ENCODE data around the gene ETNK2. TPM values are rescaled to one million over a fixed set of nuclear protein-coding genes. Genes with fewer than 3 reads are reported as not detected.

The ETNK2 gene
- polyA plus RNA-seq, 3 donors, result not detected

- H3K27ac ChIP-seq (ENCODE audit: low read depth in 1 of 2, low read length in 2 of 2), result no peak overlapping the region
- H3K9ac ChIP-seq (ENCODE audit: insufficient read depth, low read length, poor library complexity, severe bottlenecking), result no peak overlapping the region
- DNase-seq, result no peak
- Mint-ChIP-seq H3K27me3 (ENCODE audit: low read depth in 3 of 3) (peaks cover 3 to 15% (median 7%) of the 10 kb centered on the region in 3 donors), H3K36me3 (no peaks in the 10 kb centered on the region), H3K4me1 (peaks cover 3% of the 10 kb centered on the region), H3K4me3 (no peak overlapping the region), H3K27ac (no peak overlapping the region), H3K9me3 (no peaks in the 10 kb centered on the region)
- H3K4me1 ChIP-seq (ENCODE audit: control insufficient read depth in 1 of 2, insufficient read depth in 2 of 2, low read length in 2 of 2), result no peaks in the 10 kb centered on the region
- no peak overlapping the region for H3K4me2 ChIP-seq (replicated peaks; ENCODE audit: extremely low read depth, low read length, poor library complexity, severe bottlenecking)
- WGBS (ENCODE audit: insufficient coverage), result 79% methylated on average over 10 of the region's 14 CpGs
- intact Hi-C loops (cut with micrococcal nuclease), result loop anchor here (1.0 to 5.0 kb wide), 4 partner anchors 43 to 205 kb away; no protein-coding TSS in a partner anchor
- no peaks in the 10 kb centered on the region for H4K20me1 ChIP-seq (ENCODE audit: insufficient read depth, low read length)
- no peaks in the 10 kb centered on the region for H3K27me3 ChIP-seq (ENCODE audit: control insufficient read depth in 2 of 2, insufficient read depth in 2 of 2, low read length in 2 of 2)
- no peak overlapping the region for H2AFZ ChIP-seq (ENCODE audit: insufficient read depth, low read depth, low read length, poor library complexity, severe bottlenecking)
- no peak for TF ChIP-seq CTCF (IDR thresholded peaks at IDR 0.05)
- no peak overlapping the region for H3K4me3 ChIP-seq (replicated peaks in 1 of 3; ENCODE audit: low read depth in 2 of 3, low read length in 3 of 3)
- H3K9me3 ChIP-seq (replicated peaks in 1 of 2; ENCODE audit: control insufficient read depth in 1 of 2, insufficient read depth in 1 of 2, low read length in 2 of 2), result no peaks in the 10 kb centered on the region
- no peaks in the 10 kb centered on the region for H3K36me3 ChIP-seq (replicated peaks in 1 of 2; ENCODE audit: control insufficient read depth in 1 of 2, insufficient read depth in 2 of 2, low read length in 2 of 2)
- H3K79me2 ChIP-seq (ENCODE audit: insufficient read depth, low read length), result no peaks in the 10 kb centered on the region
Observed at GRCh38 chr1:204161609-204162493, 10.0 kb upstream of the ETNK2 start.

GRCh38 chr1:204157962-204158361 lies 6.1 kb upstream of the ETNK2 start:
- no peak for DNase-seq
- Histone ChIP-seq H3K27me3 (ENCODE audit: control insufficient read depth in 2 of 2, insufficient read depth in 2 of 2, low read length in 2 of 2) (peaks cover 0 to 8% of the 10 kb centered on the region in 2 donors), H2AFZ (ENCODE audit: insufficient read depth, low read depth, low read length, poor library complexity, severe bottlenecking) (no peak overlapping the region), H3K4me3 (replicated peaks in 1 of 3; ENCODE audit: low read depth in 2 of 3, low read length in 3 of 3) (no peak overlapping the region), H3K79me2 (ENCODE audit: insufficient read depth, low read length) (no peaks in the 10 kb centered on the region), H3K36me3 (replicated peaks in 1 of 2; ENCODE audit: control insufficient read depth in 1 of 2, insufficient read depth in 2 of 2, low read length in 2 of 2) (no peaks in the 10 kb centered on the region), H3K27ac (ENCODE audit: low read depth in 1 of 2, low read length in 2 of 2) (no peak overlapping the region), H3K4me1 (ENCODE audit: control insufficient read depth in 1 of 2, insufficient read depth in 2 of 2, low read length in 2 of 2) (peaks cover under 1 to 1% of the 10 kb centered on the region in 2 donors), H4K20me1 (ENCODE audit: insufficient read depth, low read length) (no peaks in the 10 kb centered on the region), H3K4me2 (replicated peaks; ENCODE audit: extremely low read depth, low read length, poor library complexity, severe bottlenecking) (no peak overlapping the region), H3K9ac (ENCODE audit: insufficient read depth, low read length, poor library complexity, severe bottlenecking) (no peak overlapping the region), H3K9me3 (replicated peaks in 1 of 2; ENCODE audit: control insufficient read depth in 1 of 2, insufficient read depth in 1 of 2, low read length in 2 of 2) (no peaks in the 10 kb centered on the region)
- no peaks in the 10 kb centered on the region for H3K36me3 Mint-ChIP-seq
- peaks cover 4% of the 10 kb centered on the region for H3K4me1 Mint-ChIP-seq
- H3K9me3 Mint-ChIP-seq, result no peaks in the 10 kb centered on the region
- TF ChIP-seq CTCF (IDR thresholded peaks at IDR 0.05), result no peak
- intact Hi-C loops (cut with micrococcal nuclease), result no loop called here
- no peak overlapping the region for H3K4me3 Mint-ChIP-seq
- peaks cover 12 to 24% (median 22%) of the 10 kb centered on the region in 3 donors for H3K27me3 Mint-ChIP-seq (ENCODE audit: low read depth in 3 of 3)
- WGBS (ENCODE audit: insufficient coverage), result 33% methylated on average over 5 of the region's 6 CpGs
- peak overlapping the region in 1 of 7 donors; percentile 3 for H3K27ac Mint-ChIP-seq
